ENCODE measurements around the gene CALR. TPM values are rescaled to one million over a fixed set of nuclear protein-coding genes. Genes with fewer than 3 reads are reported as not detected.
A peak's percentile ranks its signal among the peaks of the same experiment; 100 is the strongest.
"Not testable (repeated sequence)": the region's sequence is repeated elsewhere in the genome, so short reads cannot be mapped to it uniquely, and the experiment has no call there.

CALR gene
- total RNA-seq, 1 donor from 2014 or later = 1,294 TPM

DNA sequence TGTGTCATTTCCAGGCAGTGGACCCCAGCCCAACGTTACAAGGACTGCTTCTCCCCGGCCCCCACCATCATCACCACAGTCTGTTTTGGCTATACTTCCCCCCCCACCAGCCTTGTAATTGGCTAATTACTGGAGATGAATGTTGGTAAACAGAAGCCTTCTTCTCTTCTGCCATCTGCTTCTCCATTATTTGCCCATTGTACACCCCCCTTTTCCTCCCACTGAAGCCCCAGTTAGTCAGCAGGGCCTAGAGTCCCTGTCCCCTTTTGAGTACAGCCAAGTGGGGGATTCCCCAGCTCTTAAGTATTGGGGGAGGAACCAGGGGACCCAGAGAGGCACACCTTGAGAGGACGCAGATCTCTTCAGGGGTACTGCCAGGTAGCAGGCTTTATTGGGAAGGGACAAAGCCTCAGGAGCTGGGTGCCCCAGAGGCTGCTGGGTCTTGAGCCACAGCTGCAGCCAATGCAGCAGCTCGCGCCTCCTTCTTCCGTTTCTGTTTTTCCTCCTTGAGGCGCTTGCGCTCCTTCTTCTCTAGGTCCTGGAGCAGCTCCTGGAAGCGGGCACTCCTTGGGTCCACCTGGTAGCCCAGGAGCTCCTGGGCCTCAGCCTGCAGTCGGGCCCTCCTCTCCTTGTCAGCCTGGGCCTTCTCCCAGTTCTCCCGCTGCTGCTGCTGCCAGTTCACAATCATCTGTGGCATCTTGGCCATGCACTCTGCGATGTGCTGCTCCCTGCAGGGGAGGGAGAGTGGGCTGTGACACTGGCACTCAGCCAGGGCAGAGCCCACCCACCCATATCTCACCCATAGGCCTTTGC, 15.6 kb downstream of the CALR start:
- peaks cover 13% of the 10 kb centered on the region for H3K36me3 Mint-ChIP-seq
- H3K27ac Mint-ChIP-seq = peak overlapping the region; percentile 77
- peak overlapping the region; percentile 88 for H3K4me3 Mint-ChIP-seq
- DNase-seq (ENCODE audit: extremely low spot score, unreplicated experiment) = no peak
- peaks cover 19% of the 10 kb centered on the region for H3K4me1 Mint-ChIP-seq (ENCODE audit: unreplicated experiment)
- H3K9me3 Mint-ChIP-seq = no peaks in the 10 kb centered on the region
- H3K27me3 Mint-ChIP-seq = no peaks in the 10 kb centered on the region
- TF ChIP-seq, protein P1, sequence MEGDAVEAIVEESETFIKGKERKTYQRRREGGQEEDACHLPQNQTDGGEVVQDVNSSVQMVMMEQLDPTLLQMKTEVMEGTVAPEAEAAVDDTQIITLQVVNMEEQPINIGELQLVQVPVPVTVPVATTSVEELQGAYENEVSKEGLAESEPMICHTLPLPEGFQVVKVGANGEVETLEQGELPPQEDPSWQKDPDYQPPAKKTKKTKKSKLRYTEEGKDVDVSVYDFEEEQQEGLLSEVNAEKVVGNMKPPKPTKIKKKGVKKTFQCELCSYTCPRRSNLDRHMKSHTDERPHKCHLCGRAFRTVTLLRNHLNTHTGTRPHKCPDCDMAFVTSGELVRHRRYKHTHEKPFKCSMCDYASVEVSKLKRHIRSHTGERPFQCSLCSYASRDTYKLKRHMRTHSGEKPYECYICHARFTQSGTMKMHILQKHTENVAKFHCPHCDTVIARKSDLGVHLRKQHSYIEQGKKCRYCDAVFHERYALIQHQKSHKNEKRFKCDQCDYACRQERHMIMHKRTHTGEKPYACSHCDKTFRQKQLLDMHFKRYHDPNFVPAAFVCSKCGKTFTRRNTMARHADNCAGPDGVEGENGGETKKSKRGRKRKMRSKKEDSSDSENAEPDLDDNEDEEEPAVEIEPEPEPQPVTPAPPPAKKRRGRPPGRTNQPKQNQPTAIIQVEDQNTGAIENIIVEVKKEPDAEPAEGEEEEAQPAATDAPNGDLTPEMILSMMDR (conservative IDR thresholded peaks at IDR 0.05) = no peak

DNA sequence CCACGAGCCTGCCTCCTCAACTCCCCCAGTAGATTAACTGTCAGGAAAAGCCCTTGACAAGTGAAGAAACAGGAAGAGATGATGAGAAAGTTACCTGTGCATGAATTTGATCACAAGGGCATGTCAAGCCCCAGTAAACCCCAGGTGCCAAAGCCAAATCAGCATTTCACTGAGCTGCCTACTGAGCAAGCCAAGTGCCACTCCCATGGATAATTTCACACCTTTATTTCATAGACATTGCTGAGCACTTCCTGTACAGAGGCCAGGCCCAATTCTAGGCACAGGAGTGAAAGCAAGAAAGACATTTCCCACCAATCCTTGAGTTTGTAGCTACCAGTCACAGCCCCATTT, 16.2 kb downstream of the CALR start:
- Mint-ChIP-seq H3K27ac (peak overlapping the region; percentile 77), H3K9me3 (no peaks in the 10 kb centered on the region), H3K36me3 (peaks cover 13% of the 10 kb centered on the region), H3K27me3 (no peaks in the 10 kb centered on the region), H3K4me1 (ENCODE audit: unreplicated experiment) (peaks cover 19% of the 10 kb centered on the region), H3K4me3 (peak overlapping the region; percentile 88)
- no peak for DNase-seq (ENCODE audit: extremely low spot score, unreplicated experiment)
- TF ChIP-seq, protein P1 (conservative IDR thresholded peaks at IDR 0.05) = no peak

DNA sequence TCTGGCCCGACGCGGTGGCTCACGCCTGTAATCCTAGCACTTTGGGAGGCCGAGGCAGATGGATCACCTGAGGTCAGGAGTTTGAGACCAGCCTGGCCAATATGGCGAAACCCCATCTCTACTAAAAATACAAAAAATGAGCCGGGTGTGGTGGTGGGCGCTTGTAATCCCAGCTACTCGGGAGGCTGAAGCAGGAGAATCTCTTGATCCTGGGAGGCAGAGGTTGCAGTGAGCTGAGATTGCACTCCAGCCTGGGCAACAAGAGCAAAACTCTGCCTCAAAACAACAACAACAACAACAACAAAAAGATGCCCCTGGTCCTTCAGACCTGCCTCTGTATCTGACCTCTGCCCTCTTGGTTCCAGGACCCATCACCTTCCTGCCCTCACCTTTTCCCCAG, 17.2 kb downstream of the CALR start:
- not testable (repeated sequence) for H3K36me3 Mint-ChIP-seq; H3K27me3 Mint-ChIP-seq; H3K9me3 Mint-ChIP-seq; DNase-seq (ENCODE audit: extremely low spot score, unreplicated experiment)
- Mint-ChIP-seq H3K27ac (peak overlapping the region; percentile 66), H3K4me3 (peak overlapping the region; percentile 88), H3K4me1 (ENCODE audit: unreplicated experiment) (peaks cover 19% of the 10 kb centered on the region)

DNA sequence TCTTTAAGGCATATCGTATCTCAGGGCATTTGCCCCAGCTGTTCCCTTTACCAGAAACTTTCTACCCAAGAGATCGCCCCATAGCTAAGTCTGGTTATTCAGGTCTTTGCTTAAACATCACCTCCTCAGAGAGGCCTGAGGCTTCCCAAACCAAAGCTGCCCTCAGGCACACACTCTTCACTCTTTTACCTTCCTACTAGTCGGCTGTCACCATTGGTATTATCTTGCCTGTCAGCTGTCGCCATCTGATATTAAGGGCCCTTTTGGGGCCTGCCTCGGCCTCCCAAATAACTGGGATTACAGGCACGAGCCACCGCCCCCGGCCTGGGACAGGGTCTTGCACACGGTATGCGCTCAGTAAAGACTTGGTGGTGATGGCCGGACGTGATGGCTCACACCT, 17.6 kb downstream of the CALR start:
- Mint-ChIP-seq H3K36me3 (peaks cover 8% of the 10 kb centered on the region), H3K4me1 (ENCODE audit: unreplicated experiment) (peaks cover 19% of the 10 kb centered on the region), H3K9me3 (no peaks in the 10 kb centered on the region), H3K27ac (peak overlapping the region; percentile 66), H3K27me3 (peaks cover 2% of the 10 kb centered on the region), H3K4me3 (peak overlapping the region; percentile 88)
- no peak for DNase-seq (ENCODE audit: extremely low spot score, unreplicated experiment)
- TF ChIP-seq, protein P1 (conservative IDR thresholded peaks at IDR 0.05) = no peak

DNA sequence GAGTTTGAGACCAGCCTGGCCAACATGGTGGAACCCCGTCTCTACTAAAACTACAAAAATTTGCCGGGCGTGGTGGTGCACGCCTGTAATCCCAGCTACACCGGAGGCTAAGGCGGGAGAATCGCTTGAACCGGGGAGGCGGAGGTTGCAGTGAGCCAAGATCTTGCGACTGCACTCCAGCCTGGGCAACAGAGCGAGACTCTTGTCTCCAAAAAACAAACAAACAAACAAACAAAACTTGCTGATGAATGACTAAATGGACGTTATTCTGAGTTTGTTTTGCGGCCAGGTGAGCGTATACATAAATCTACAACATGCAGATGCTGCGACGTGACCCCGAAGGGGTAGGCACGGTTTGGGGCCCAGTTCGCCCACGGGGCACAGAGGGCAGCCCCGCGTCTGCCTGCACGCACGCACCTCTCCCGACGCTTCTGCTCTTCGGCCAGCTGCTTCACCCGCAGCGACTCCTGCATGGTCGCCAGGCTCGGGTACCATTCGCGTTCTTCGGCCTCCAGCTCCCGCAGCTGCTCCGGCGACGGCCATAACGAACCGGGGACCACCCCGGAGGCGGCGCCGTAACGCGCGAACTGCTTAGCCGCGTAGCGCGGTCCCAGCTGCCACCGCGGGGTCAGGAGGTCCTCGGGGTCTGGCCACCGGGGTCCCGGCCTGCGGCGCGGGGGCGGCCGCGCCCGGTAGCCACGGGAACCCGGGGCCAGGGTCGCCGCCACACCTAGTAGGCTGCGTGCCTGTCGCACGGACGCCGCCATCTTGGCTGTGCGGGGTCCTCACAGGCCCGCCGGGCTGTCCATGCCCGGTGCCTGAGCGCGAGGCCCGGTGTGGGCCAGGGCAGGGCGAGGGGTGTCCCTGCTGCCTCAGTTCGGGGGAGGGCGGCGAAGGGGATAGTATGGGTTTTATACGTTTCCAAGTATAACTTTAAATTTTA, 18.3 kb downstream of the CALR start, which contains the start of gene GADD45GIP1:
TSS of gene GADD45GIP1 (minus strand) at position 778 of the 943 bp plus-strand sequence. CDS start at position 767, 11 bp downstream.
- H3K9me3 Mint-ChIP-seq = no peaks in the 10 kb centered on the region
- H3K4me1 Mint-ChIP-seq (ENCODE audit: unreplicated experiment) = peaks cover 19% of the 10 kb centered on the region
- TF ChIP-seq, protein P1 (conservative IDR thresholded peaks at IDR 0.05) = no peak
- H3K27me3 Mint-ChIP-seq = peaks cover 2% of the 10 kb centered on the region
- H3K27ac Mint-ChIP-seq = peak within 1 kb of the TSS; percentile 83
- peak; percentile 87 for DNase-seq (ENCODE audit: extremely low spot score, unreplicated experiment)
- H3K36me3 Mint-ChIP-seq = peaks cover 8% of the 10 kb centered on the region
- H3K4me3 Mint-ChIP-seq = peak within 1 kb of the TSS; percentile 88

DNA sequence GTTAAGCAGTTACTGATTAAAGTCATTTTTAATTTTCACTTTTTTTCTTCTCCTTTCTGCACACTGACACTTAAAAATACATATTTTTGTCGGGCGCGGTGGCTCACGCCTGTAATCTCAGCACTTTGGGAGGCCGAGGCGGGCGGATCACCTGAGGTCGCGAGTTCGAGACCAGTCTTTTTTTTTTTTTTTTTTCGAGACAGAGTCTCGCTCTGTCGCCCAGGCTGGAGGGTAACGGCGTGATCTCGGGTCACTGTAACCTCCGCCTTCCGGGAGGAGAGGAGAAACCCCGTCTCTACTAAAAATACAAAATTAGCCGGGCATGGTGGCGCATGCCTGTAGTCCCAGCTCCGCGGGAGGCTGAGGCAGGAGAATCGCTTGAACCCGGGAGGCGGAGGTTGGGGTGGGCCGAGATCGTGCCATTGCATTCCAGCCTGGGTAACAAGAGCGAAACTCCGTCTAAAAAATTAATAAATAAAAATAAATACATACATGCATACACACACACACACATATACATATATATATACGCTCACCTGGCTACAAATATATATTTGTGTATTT, 19.1 kb downstream of the CALR start:
- H3K9me3 Mint-ChIP-seq; H3K27me3 Mint-ChIP-seq; H3K36me3 Mint-ChIP-seq; DNase-seq (ENCODE audit: extremely low spot score, unreplicated experiment): not testable (repeated sequence)
- H3K4me3 Mint-ChIP-seq = peak overlapping the region; percentile 87
- peak overlapping the region; percentile 83 for H3K27ac Mint-ChIP-seq
- peaks cover 19% of the 10 kb centered on the region for H3K4me1 Mint-ChIP-seq (ENCODE audit: unreplicated experiment)

Data from type B pancreatic cell (in vitro differentiated cells).